ENCODE data around the gene AFF4. TPM values are rescaled to one million over a fixed set of nuclear protein-coding genes. Genes with fewer than 3 reads are reported as not detected.

The AFF4 gene
- polyA plus RNA-seq, 1 experiment = 62.3 TPM

- no peak overlapping the region for H3K4me3 ChIP-seq (ENCODE audit: low read depth, low read length)
- TF ChIP-seq CTCF (IDR thresholded peaks at IDR 0.05; ENCODE audit: low read depth, low read length) = no peak
- no peaks in the 10 kb centered on the region for H3K27me3 ChIP-seq (ENCODE audit: control insufficient read depth, insufficient read depth, low read length)
- ChIA-PET POLR2A (interaction anchor here (0.6 to 0.7 kb wide), 2 partner anchors 9 to 50 kb away, joined by 4 to 8 read pairs; partner anchors contain the start of genes GDF9 and UQCRQ), CTCF (no interaction called here)
- no peaks in the 10 kb centered on the region for H3K9me3 ChIP-seq (ENCODE audit: control insufficient read depth, insufficient read depth, low read length)
- DNase-seq (ENCODE audit: low read depth, low spot score) = no peak
- H3K27ac ChIP-seq (ENCODE audit: low read depth, low read length) = no peak overlapping the region
Observed at GRCh38 chr5:132916086-132916485, 47.3 kb downstream of the AFF4 start.

GRCh38 chr5:132915681-132916080 lies 47.8 kb downstream of the AFF4 start:
- H3K4me3 ChIP-seq (ENCODE audit: low read depth, low read length) = no peak overlapping the region
- ChIA-PET POLR2A (interaction anchor here (0.6 to 0.7 kb wide), 2 partner anchors 9 to 49 kb away, joined by 4 to 8 read pairs; partner anchors contain the start of genes GDF9 and UQCRQ), CTCF (no interaction called here)
- H3K27me3 ChIP-seq (ENCODE audit: control insufficient read depth, insufficient read depth, low read length) = no peaks in the 10 kb centered on the region
- H3K9me3 ChIP-seq (ENCODE audit: control insufficient read depth, insufficient read depth, low read length) = no peaks in the 10 kb centered on the region
- no peak for TF ChIP-seq CTCF (IDR thresholded peaks at IDR 0.05; ENCODE audit: low read depth, low read length)
- H3K27ac ChIP-seq (ENCODE audit: low read depth, low read length) = no peak overlapping the region
- DNase-seq (ENCODE audit: low read depth, low spot score) = no peak

- POLR2A ChIA-PET = no interaction called here
- H3K27ac ChIP-seq (ENCODE audit: low read depth, low read length) = no peak overlapping the region
- no peak overlapping the region for H3K4me3 ChIP-seq (ENCODE audit: low read depth, low read length)
- no peaks in the 10 kb centered on the region for H3K9me3 ChIP-seq (ENCODE audit: control insufficient read depth, insufficient read depth, low read length)
- no peak for TF ChIP-seq CTCF (IDR thresholded peaks at IDR 0.05; ENCODE audit: low read depth, low read length)
- DNase-seq (ENCODE audit: low read depth, low spot score) = no peak
- no peaks in the 10 kb centered on the region for H3K27me3 ChIP-seq (ENCODE audit: control insufficient read depth, insufficient read depth, low read length)
- CTCF ChIA-PET = no interaction called here
Observed at GRCh38 chr5:132909702-132910101, 53.7 kb downstream of the AFF4 start.

- Histone ChIP-seq H3K27ac (ENCODE audit: low read depth, low read length) (no peak overlapping the region), H3K27me3 (ENCODE audit: control insufficient read depth, insufficient read depth, low read length) (no peaks in the 10 kb centered on the region), H3K4me3 (ENCODE audit: low read depth, low read length) (no peak overlapping the region), H3K9me3 (ENCODE audit: control insufficient read depth, insufficient read depth, low read length) (no peaks in the 10 kb centered on the region)
- ChIA-PET POLR2A (no interaction called here), CTCF (interaction anchor here (0.6 kb wide), 1 partner anchor 20 kb away, joined by 3 read pairs; no protein-coding TSS in a partner anchor)
- DNase-seq (ENCODE audit: low read depth, low spot score) = no peak
- no peak for TF ChIP-seq CTCF (IDR thresholded peaks at IDR 0.05; ENCODE audit: low read depth, low read length)
Observed at GRCh38 chr5:132907161-132907560, 56.3 kb downstream of the AFF4 start.

GRCh38 chr5:132905938-132906337 lies 57.5 kb downstream of the AFF4 start:
- POLR2A ChIA-PET = no interaction called here
- Histone ChIP-seq H3K27ac (ENCODE audit: low read depth, low read length) (no peak overlapping the region), H3K4me3 (ENCODE audit: low read depth, low read length) (no peak overlapping the region), H3K27me3 (ENCODE audit: control insufficient read depth, insufficient read depth, low read length) (no peaks in the 10 kb centered on the region), H3K9me3 (ENCODE audit: control insufficient read depth, insufficient read depth, low read length) (no peaks in the 10 kb centered on the region)
- CTCF ChIA-PET = interaction anchor here (0.6 to 1.4 kb wide), 3 partner anchors 9 to 86 kb away, joined by 4 to 6 read pairs (median 4); no protein-coding TSS in a partner anchor
- TF ChIP-seq CTCF (IDR thresholded peaks at IDR 0.05; ENCODE audit: low read depth, low read length) = peak; percentile 29; the same call in 1 of the 2 replicates
- DNase-seq (ENCODE audit: low read depth, low spot score) = peak; percentile 23
